GM21515 (cell line): ENCODE results near the gene CACNA1C.
"Not testable (repeated sequence)": the region's sequence is repeated elsewhere in the genome, so short reads cannot be mapped to it uniquely, and the experiment has no call there.

Experiments used
- ATAC-seq: cut with Tn5 transposase; IDR thresholded peaks from one replicate; pipeline ENCODE4 v1.9.1; 2021; ENCODE audit not compliant: unreplicated experiment

Gene CACNA1C

DNA sequence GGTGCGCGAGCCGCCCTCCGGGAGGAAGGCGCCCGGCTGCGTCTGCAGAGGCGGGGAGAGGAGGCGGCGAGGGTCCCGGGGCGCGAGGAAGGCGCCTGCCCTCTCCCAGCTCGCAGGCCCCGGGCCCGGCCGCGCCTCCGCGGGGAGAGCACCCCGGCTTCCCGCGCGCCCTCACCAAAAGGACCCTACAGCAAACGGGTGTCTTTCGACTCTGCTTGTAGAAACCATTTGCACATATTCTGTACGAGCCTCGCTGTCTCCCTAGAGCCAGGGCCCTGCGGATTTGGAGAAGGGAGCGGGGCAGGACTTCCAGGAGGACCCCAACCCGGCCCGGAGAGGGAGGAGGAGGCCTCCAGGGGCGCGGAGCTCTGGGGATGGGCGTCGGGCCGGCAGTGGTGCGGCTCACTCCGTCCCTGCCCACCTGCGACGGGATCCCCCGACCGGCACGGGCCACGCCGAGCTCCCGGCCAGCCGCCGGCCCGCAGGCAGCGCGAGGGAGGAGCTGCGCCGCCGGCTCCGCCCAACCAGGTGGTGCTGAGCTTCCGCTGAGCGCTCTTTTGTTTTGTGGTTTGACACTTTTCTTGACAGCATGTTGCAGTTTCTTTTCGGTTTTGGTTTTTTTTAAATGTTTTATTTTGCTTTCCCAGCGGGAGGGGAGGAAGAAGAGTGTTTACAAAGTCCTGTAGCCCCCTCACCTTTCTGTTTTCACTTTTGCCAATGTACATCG, 638.7 kb downstream of the CACNA1C start:
- ATAC-seq: peak; percentile 73

- no peak for ATAC-seq
These were observed 639.3 kb downstream of the CACNA1C start for GRCh38 chr12:2692080-2692479.

- no peak for ATAC-seq
These were observed 640.6 kb downstream of the CACNA1C start for GRCh38 chr12:2693244-2693860.

GRCh38 chr12:2693980-2694610, 641.3 kb downstream of the CACNA1C start:
- ATAC-seq: no peak

DNA sequence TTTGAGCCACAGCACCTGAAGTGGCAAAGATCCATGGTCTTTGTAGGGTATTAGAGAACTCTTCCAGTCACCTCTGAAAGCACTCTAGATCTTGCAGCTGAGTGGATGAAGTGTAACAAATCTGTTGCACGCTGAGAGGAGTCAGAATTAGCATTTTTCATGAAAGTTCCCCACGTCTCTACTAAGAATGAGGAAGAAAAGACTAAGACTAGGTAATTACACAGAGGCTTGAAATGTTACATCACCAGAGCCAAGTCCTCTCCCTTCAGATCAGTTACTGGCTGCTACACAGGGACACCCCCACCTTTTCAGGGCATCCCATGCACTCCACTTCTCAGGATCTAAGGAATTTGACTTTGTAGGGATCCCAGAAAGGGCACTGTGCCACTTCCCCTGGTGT, 643.3 kb downstream of the CACNA1C start:
- no peak for ATAC-seq

GRCh38 chr12:2697057-2697800, 644.4 kb downstream of the CACNA1C start:
- ATAC-seq: no peak

GRCh38 chr12:2698566-2698965, 645.8 kb downstream of the CACNA1C start:
- no peak for ATAC-seq

DNA sequence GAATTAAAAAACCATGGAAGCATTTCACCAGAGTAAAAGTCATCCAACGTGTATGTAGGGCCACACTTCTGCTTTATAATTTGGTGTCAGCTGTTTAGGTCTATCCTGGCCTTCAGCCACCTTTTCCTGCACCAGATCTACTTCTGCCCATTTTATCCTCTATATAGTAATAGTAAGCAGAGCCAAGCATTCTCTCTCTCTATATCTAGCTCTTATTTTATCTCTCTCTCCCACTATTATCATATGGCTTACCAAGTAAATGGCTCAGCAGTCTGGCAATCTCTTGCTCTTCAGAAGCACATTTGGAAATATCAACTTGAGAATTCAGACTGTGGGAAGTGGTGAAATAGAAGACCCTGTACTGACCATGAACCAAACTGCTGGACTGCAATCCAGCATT, 657.9 kb downstream of the CACNA1C start:
- no peak for ATAC-seq

- no peak for ATAC-seq
These were observed 666.6 kb downstream of the CACNA1C start for GRCh38 chr12:2719392-2719791.

DNA sequence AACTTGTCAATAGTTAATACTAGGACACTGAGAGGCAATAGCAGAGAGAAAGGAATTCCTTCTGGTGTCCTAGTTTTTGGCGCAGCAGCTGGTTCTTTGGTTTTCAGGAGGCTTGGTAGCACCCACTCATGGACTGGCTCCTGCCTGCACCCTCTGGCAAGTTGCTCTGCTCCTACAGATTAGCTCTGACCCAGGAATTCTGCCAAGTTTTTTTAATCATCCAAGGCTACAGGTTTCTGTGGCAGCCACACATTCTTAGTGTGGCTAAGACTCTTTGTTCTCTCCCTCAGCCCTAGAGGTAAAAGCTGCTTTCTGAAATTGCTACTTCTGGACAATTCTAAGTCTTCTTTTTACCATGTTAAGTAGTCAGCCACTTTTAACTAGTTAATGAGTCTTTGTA, 670.0 kb downstream of the CACNA1C start:
- ATAC-seq: no peak

GRCh38 chr12:2732290-2732689, 679.5 kb downstream of the CACNA1C start:
- no peak for ATAC-seq

- ATAC-seq: no peak
These were observed 680.9 kb downstream of the CACNA1C start for GRCh38 chr12:2733493-2734355.

- ATAC-seq: no peak
These were observed 682.6 kb downstream of the CACNA1C start for GRCh38 chr12:2735432-2735831.

- ATAC-seq: no peak
These were observed 685.0 kb downstream of the CACNA1C start for GRCh38 chr12:2737656-2738241.

DNA sequence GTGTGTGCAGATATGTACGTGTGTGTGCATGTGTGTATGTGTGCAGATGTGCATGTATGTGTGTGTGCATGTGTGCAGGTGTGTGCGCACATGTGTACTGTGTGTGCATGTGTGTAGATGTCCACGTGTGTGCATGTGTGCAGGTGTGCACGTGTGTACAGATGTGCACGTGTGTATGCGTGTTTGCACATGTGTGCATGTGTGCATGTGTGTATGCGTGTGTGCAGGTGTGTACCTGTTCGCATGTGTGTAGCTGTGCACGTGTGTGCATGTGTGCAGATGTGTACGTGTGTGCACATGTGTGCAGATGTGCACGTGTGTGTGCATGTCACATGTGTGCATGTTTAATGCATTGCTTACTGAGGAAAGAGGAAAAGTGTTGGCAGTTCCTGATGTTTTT, 686.3 kb downstream of the CACNA1C start:
- ATAC-seq: no peak

DNA sequence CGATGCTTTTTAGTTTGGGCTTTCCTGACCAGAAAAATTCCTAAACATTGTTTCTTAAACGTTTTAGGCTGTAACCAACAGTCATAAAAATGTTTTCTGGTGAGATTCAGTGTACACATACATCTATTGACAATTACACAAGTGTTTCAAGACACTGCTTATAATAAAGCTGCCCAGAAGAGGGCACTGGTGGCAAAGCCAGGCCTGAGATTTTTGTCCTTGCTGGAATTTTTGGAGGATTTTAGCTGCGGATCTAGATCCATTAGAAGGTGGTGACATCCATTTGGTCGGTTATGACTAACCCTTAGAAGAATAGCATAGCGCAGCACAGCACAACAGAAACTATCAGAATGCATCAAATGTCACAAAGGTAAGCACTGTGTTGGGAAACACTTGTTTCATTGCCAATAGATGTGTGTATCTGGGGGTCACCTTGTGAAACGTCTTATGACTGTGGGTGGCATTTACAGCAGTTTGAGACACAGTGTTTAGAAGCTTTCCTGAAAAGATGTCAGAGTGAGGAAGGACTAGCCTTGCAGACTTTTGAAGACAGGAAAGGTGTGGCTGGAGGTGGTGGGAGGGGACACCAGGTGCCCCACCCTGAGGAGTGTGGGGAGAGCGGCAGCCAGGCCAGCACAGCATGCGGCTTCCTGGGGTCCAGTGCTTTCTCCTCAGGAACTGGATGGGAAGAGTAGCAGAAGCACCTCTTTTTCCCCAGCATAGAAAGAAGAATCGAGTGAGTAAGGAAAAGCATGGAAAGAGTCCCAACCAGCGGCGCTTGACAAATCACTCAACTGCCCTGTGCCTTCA, 687.2 kb downstream of the CACNA1C start:
- no peak for ATAC-seq

- ATAC-seq: not testable (repeated sequence)
These were observed 689.2 kb downstream of the CACNA1C start for GRCh38 chr12:2742037-2742436.

- ATAC-seq: no peak
These were observed 690.7 kb downstream of the CACNA1C start for GRCh38 chr12:2743478-2743877.

DNA sequence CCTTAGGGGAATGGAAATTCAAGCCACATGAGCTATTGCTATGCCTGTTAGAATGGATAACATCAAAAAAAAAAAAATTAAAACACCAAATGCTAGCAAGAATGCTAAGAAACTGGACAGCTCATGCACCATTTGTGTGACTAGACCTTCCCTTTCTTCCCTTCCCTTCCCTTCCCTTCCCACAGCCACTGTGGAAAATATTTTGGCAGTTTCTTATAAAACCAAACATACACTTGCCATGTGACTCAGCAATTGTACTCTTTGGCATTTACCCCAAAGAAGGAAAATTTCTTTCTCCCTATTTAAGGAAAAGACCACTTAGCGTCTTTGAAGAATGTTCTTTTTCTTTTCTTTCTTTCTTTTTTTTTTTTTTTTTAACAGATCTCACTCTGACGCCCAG, 692.9 kb downstream of the CACNA1C start:
- no peak for ATAC-seq
